Measurements from ENCODE around the gene CALCOCO2.
A peak's percentile ranks its signal among the peaks of the same experiment; 100 is the strongest.
"Not testable (repeated sequence)": the region's sequence is repeated elsewhere in the genome, so short reads cannot be mapped to it uniquely, and the experiment has no call there.

Gene CALCOCO2

DNA sequence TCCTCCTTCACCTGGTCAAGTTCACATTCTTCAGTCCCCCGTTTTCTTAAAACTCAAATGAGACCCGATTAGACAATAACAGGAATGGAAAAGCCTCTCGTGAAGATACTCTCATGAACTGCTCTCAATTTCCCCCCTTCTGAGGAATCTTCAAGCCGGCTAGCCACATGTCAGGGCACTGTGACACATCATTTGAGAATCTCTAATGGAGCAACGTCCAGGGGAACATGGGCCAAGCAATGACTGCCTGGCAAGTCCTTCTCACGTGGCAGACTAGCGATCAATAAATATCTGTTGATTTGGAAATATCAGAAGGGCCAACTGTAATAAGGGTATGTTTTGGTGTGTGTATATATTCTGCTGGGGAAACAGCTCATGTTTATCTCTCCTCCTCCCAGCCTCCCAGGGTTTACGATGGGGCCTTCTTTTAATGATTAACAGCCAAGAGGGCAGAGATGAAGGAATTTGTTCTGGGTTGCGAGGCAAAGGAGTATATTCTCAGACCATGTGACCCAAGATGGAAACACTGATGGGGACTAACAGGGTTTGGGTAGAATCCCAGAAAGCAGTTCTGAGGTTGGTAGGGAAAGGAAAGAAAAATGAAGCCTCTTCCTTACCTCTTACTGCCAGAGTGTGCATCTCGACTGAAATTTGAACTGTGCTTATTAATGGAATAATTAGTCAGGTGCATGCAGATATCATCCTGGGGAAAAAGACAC is 35.2 kb upstream of the CALCOCO2 start:
- TF ChIP-seq, protein P1, sequence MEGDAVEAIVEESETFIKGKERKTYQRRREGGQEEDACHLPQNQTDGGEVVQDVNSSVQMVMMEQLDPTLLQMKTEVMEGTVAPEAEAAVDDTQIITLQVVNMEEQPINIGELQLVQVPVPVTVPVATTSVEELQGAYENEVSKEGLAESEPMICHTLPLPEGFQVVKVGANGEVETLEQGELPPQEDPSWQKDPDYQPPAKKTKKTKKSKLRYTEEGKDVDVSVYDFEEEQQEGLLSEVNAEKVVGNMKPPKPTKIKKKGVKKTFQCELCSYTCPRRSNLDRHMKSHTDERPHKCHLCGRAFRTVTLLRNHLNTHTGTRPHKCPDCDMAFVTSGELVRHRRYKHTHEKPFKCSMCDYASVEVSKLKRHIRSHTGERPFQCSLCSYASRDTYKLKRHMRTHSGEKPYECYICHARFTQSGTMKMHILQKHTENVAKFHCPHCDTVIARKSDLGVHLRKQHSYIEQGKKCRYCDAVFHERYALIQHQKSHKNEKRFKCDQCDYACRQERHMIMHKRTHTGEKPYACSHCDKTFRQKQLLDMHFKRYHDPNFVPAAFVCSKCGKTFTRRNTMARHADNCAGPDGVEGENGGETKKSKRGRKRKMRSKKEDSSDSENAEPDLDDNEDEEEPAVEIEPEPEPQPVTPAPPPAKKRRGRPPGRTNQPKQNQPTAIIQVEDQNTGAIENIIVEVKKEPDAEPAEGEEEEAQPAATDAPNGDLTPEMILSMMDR (IDR thresholded peaks at IDR 0.05; ENCODE audit: borderline replicate concordance, control extremely low read depth, extremely low read depth, insufficient read depth, missing control alignments) = no peak
- no peak for DNase-seq (ENCODE audit: low spot score)
- in situ Hi-C loops (cut with MboI; ENCODE audit: low sequenced_read_pairs, unreplicated experiment) = loop anchor here (5.0 kb wide), 1 partner anchor 68 kb away; the partner anchor contains the start of gene HOXB13

DNA sequence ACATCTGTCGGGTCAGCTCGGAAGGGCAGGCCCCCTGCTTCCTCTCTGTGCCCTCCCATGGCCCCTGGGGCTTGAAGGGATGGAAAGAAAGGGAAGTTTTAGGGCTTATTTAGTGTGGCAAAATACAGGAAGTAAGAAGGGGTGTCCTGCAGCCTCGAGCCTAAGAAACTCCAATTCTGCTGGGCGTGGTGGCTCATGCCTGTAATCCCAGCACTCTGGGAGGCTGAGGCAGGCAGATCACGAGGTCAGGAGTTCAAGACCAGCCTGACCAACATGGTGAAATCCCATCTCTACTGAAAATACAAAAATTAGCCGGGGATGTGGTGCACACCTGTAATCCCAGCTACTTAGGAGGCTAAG is 34.7 kb upstream of the CALCOCO2 start:
- in situ Hi-C loops (cut with MboI; ENCODE audit: low sequenced_read_pairs, unreplicated experiment) = loop anchor here (5.0 kb wide), 1 partner anchor 69 kb away; the partner anchor contains the start of gene HOXB13
- not testable (repeated sequence) for DNase-seq (ENCODE audit: low spot score)

DNA sequence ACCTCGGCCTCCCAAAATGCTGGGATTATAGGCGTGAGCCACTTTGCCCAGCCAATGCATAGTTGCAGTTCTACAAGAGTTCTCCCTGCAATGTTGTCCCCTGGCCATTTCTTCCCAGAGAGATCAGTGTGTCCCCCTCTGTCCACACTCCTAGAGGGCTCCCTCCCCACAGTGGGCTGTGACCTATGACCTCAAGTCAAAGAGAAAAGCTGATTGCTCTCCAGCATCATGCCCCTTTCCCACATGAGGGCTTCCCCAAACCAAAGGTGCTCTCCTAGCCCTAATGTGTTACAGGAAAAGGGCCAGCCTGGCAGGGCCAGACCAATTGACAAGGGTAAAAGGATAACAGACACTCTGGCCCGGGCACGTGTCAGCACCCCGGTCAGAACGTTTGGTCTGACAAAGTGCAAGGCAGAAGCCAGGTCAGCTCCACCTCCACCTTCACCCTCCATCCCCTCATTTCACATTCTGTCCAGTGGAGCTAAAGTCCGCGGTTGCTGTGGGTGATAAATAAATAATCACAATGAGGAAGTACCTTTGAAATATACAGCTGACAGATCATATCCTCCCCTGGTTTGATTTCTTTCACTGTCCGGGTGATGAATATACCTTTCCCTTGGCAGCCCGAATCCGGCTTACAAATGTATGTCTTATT is 31.6 kb upstream of the CALCOCO2 start:
- in situ Hi-C loops (cut with MboI; ENCODE audit: low sequenced_read_pairs, unreplicated experiment) = loop anchor here (5.0 kb wide), 1 partner anchor 72 kb away; the partner anchor contains the start of gene HOXB13
- no peak for DNase-seq (ENCODE audit: low spot score)

DNA sequence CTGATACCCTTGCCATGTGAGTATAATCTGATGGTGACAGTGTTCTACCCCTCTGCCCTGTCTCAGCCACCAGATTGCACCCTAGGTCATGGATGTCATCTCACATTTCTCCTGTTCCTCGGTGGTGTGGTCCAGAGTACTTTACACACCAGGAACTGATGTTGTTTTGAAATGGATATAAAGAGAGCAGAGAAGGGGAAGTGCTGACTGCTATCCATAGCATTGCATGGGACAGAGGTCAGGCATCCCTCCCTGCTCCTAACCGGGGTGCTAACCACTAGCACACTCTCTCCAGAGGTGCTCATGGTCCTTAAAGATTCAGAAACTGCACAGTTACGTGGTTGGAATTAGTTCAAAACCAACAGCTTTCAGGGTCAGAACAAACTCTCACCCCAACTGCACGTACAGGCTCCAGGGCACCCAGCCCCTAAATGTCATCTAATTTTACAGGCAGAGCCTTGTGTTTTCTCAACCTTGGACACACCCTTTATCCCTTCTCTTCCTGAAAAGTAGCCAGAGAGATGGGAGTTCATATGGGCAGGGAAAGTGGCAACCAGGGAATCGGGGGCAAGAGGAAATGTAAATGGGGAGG is 30.1 kb upstream of the CALCOCO2 start:
- in situ Hi-C loops (cut with MboI; ENCODE audit: low sequenced_read_pairs, unreplicated experiment) = loop anchor here (5.0 kb wide), 1 partner anchor 77 kb away; no protein-coding TSS in a partner anchor
- DNase-seq (ENCODE audit: low spot score) = no peak
- TF ChIP-seq, protein P1 (IDR thresholded peaks at IDR 0.05; ENCODE audit: borderline replicate concordance, control extremely low read depth, extremely low read depth, insufficient read depth, missing control alignments) = no peak

More for the DNA sequence above, 31.6 kb upstream of the CALCOCO2 start:
- TF ChIP-seq, protein P1 (IDR thresholded peaks at IDR 0.05; ENCODE audit: borderline replicate concordance, control extremely low read depth, extremely low read depth, insufficient read depth, missing control alignments) = no peak

DNA sequence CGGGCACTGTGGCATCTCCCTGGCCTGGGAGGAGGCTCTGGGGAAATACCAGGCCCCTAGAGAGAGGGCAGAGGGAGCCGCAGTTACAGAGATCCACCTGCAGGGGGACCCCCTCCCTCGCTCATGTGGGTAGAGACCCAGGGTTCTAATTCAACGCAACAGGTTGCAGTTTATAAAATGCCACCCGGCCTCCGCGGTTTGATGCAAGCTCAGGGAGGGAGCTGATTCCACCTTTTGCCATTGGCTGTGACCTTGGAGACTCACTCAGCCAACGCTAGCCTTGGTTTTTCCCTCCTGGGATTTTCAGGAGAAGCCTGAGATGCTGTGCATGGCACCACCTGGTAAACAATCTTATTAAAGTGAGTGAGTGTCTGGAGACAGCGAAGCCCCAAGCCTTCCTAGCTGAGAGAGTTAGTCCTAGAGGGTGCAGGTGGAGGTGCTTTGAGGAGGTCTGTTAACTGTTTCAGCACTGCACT is 25.9 kb upstream of the CALCOCO2 start:
- DNase-seq (ENCODE audit: low spot score) = peak; percentile 80
- in situ Hi-C loops (cut with MboI; ENCODE audit: low sequenced_read_pairs, unreplicated experiment) = loop anchor here (5.0 kb wide), 1 partner anchor 72 kb away; no protein-coding TSS in a partner anchor
- TF ChIP-seq, protein P1 (IDR thresholded peaks at IDR 0.05; ENCODE audit: borderline replicate concordance, control extremely low read depth, extremely low read depth, insufficient read depth, missing control alignments) = peak; percentile 75

DNA sequence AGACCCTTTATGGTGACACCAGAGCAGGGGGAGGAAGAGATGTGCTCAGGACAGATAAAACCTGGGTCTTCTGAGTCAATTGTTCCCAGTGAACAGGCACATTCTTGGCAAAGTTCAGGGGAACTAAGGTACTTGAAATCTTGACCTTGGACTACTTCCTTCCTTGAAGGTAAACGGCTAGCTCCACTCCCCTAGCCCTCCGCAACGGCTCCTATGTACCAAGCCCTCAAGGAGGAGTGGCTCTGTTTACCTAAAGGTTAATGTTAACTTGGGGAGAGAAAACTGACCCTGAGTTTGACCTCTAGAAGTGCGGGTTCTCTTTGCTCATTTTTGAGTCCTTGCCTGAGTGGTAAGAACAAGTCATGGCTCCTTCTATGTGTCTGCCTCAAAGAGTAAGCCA is 21.7 kb upstream of the CALCOCO2 start:
- no peak for DNase-seq (ENCODE audit: low spot score)
- TF ChIP-seq, protein P1 (IDR thresholded peaks at IDR 0.05; ENCODE audit: borderline replicate concordance, control extremely low read depth, extremely low read depth, insufficient read depth, missing control alignments) = no peak
- in situ Hi-C loops (cut with MboI; ENCODE audit: low sequenced_read_pairs, unreplicated experiment) = no loop called here
